HG03108 (cell line): ENCODE measurements around the gene TSPEAR.

Experiments
- ATAC-seq: cut with Tn5 transposase; IDR thresholded peaks from one replicate; pipeline ENCODE4 v1.9.1; 2021; ENCODE audit warnings: moderate library complexity; ENCODE audit not compliant: unreplicated experiment

The TSPEAR gene

DNA sequence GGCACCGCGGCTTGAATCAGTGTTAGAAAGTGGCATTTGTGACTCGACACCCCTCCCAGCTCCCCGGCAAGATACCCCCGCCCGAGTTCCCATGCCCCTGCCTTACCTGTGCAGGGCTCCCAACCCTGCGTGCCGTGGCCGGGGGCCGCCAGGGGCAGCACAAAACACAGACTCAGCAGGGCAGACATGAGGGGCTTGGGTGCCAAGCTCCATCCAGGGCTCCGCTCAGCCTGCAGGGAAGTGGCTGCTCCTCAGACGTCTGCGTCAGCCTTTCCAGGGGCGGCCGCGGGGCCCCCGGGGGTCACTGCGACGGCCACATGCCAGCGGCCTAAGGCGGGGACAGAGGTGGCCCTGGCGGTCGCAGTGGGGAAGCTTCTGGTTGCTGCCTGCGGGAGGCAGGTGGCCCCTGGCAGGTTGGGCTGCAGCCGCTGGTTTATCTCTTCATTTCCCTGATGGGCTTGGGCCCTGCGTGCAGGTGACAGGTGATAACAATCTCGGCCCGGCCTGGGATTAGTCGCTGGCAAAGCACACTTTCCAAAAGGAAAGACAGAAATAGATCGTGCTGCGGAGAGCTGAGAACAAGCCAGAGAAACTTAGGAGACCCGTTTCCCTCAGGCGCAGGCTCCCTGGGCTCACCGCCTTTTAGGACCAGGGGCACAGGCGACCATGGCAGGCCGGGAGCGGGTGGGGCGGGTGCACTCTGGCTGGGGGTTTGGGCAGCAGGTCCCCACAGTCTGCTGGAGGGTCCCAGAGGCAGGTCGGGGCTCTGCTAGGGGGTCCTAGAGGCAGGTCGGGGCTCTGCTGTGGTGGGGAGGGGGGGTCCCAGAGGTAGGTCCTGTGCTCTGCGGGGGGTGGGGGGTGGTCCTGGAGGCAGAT lies at the start of gene TSPEAR:
TSS of gene TSPEAR (minus strand) at position 246 of the 876 bp plus-strand sequence. CDS start at position 188, 58 bp downstream.
- no peak for ATAC-seq

DNA sequence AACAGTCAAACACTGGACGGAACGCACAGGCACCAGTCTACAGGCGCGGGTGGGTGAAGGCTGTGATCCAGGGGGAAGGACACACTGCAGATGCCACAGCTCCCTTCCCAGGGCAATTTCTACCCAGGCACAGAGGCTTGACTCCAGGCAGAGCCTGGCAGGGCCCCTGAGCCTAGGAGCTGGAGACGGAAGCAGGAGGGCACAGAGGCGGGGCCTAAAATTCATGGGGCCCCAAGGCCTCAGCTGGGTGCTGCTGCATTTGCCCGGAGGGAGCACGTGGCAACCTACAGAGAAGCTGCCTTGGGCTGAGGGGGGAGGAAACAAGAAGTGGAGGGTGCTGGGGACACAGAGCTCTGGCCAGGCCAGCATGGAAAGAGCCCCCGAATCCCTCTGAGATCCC lies 49.0 kb upstream of the TSPEAR start:
- ATAC-seq = no peak

GRCh38 chr21:44759628-44760285 lies 48.4 kb upstream of the TSPEAR start:
- no peak for ATAC-seq

DNA sequence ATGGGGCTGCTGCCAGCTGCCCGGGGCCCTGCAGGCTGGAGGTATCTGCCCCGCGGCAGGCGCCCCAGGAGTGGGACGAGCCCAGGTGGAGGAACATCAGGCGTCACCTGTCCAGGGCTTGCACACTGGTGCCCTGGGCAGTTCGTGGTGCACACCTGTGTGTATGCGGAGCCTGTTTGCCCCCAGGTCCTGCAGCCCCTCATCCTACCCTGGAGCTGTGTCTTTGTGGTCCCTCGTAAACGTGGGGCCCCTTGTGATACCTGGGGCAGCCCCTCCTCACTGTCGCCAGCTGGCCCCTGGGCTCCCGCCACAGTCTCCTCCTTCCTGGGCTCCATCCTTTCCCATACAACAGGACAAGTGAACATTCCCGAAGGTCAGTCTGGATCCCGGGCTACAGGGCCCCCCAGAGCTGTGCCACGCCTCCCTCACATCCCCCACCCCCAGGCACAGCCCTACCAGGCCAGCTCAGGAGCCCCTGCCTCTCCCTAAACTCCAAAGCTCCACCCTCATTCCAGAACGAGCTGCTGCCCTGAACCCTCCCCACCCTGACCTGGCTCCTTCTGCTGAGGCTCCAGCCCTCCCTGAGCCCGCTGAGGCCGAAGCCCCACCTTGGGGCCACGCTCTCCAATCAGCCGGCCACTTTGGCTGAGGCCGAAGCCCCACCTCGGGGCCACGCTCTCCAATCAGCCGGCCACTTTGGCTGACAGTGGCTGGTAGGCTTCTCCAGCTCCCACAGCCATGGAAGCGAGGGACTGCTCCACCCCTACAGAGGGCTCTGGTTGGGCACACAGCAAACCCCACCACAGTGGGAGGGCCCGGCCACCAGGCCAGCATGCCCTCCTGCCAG lies 47.6 kb upstream of the TSPEAR start:
- no peak for ATAC-seq

GRCh38 chr21:44758141-44758561 lies 46.8 kb upstream of the TSPEAR start:
- ATAC-seq = no peak

- no peak for ATAC-seq
Measured at GRCh38 chr21:44757731-44758130, 46.4 kb upstream of the TSPEAR start.

DNA sequence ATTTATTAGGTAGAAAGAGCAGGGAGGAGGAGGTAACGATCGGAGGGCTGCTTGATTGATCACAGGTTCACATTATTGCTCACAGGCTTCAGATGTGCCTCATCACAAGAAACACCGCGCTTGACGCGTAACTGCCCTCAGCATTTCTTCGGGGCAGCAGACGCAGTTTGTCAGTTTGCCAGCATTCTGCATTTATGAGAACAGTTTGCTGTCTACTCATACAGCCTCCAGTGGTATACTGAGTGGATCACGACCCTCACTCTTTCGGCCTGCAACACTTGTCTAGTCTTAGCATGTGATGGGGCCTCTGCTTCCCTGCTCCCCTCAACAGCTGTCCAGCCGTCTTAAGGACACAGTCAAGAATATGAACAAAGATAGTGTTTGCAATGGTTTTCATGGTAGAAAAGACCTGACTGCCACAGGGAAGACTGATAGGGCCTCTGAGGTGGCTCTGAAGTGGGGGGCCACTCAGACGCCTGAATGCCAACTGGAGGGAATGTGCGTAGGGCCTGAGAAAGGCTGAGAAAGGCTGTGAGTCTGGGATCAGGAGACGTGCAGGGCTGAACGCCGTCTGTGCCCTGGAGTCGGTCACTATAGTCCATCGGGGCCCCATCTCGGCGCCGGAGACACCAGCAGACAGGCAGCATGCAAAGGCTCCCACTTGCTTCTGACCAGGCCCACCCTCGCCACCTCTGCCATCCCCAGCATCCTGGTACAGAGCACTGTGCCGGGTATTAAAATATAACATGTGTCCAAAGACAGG lies 45.2 kb upstream of the TSPEAR start:
- no peak for ATAC-seq

DNA sequence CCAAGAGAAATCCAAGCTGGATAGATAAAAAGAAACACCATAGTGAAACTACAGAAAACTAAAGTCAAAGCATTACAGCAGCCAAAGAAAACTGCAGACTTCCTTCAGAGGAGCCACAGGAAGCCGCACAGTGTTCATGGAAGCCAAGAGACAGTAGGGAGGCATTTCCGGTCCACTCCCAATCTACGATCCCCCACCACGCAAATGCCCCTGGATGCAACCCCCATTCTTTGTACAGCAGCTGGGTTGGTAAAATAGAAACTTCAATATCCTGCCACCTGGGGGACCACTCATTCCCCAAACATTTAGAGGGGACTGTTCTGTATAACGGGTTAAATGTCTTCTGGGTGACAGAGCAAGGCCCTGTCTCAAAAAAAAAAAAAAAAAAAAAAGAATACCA lies 43.9 kb upstream of the TSPEAR start:
- ATAC-seq = no peak

GRCh38 chr21:44753357-44753756 lies 42.0 kb upstream of the TSPEAR start:
- no peak for ATAC-seq

- ATAC-seq = no peak
Measured at GRCh38 chr21:44752671-44753235, 41.4 kb upstream of the TSPEAR start.

DNA sequence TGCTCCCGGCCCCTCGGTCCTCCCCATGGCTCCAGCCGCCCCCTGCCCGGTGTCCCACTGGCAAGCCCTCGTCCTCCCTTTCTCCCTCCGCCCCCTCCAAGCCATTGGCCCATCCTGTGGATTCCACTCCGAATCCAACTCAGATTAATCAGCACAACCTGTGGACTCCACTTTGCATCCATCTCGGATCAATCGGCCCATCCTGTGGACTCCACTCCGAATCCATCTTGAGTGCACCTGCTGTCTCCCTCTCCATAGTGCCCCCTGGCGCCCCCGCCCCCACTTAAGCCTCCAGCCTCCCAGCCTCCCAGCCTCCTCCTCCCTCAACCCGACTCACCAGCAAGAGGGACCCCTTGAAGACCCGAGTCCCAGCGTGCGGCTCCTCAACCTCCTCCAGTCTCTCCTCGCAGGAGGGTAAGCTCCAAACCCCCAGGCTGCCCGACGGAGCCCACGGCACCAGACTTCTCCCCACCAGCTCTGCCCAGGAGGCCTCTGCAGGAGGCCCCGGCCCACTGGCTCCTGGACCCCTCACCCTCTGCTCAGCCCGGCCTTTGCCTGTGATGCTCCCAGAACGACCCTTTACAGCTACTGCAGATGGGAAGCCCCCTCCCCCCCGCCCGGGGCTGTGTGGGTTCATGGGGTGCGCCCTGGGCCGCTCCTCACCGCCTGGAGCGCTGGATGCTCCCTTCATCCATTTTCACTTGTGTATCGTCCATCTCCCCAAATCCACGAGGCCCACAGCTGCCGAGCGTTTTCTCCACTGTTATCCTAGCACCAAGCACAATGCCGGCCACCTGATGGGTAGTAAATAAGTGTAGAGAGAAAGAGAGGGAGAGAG lies 40.6 kb upstream of the TSPEAR start:
- no peak for ATAC-seq

DNA sequence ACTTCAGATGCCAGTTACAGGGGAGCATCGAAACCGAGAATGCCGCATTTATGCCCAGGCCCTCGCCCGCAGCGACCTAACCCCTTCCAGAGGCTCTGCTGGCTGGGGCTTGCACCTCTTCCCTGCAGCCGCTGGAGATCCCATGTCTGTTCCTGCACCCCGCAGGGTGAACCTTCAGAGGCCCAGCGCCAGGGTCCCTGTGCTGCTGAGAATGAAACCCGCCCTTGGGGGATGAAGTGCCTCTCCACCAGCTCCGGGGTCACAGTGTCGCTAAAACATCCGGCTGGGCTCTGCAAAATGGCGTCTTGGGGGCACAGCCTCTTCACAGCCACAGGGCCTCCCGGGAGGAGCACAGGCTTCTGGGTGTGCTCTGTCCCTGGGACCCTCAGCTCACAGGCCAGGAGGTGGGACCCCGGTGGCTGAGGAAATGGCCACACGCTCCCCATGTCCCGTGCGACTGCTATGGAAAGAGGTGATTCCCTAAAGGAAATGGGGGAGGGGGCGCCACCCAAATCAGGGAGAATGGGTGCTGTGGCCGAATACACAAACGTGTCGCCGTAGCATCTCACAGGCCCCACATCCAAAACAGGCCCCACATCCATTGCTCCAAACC lies 39.9 kb upstream of the TSPEAR start:
- ATAC-seq = no peak

DNA sequence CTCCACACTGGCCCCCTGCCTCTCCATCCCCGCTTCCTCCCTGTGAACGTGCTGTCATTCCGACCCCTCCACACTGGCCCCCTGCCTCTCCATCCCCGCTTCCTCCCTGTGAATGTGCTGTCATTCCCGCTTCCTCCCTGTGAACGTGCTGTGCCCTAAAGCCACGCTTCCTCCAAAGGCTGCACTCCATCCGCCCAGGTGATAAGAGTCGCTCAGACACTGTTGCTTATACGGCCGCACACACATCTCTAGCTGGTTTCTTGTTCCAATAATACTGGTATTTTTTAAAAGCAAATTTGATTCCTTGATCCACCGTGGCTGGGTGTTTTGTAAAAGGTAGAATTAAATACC lies 39.3 kb upstream of the TSPEAR start:
- ATAC-seq = no peak

GRCh38 chr21:44749759-44750674 lies 38.6 kb upstream of the TSPEAR start:
- no peak for ATAC-seq

GRCh38 chr21:44749116-44749758 lies 37.9 kb upstream of the TSPEAR start:
- ATAC-seq = no peak

- no peak for ATAC-seq
Measured at GRCh38 chr21:44748621-44749020, 37.2 kb upstream of the TSPEAR start.

- no peak for ATAC-seq
Measured at GRCh38 chr21:44742418-44743153, 31.2 kb upstream of the TSPEAR start.
